ENCODE data around the gene FZD10.

GRCh38 chr12:130145731-130146130 is 16.5 kb upstream of the FZD10 start:
- TF ChIP-seq CTCF (IDR thresholded peaks at IDR 0.05; ENCODE audit: low read length) (no peak), EZH2 (optimal IDR thresholded peaks at IDR 0.05; ENCODE audit: low read depth, low read length) (no peak), EZH2phosphoT487 (IDR thresholded peaks at IDR 0.05; ENCODE audit: low read length) (no peak)

All from MM.1S (cell line).